T47D (cell line): ENCODE data around the gene FGD1.
"Not testable (repeated sequence)": the region's sequence is repeated elsewhere in the genome, so short reads cannot be mapped to it uniquely, and the experiment has no call there.

Source experiments
- DNase-seq, 2 experiments: peaks; one replicate each; pipeline versions ENCODE4 v3.0.0 to v3.0.0-alpha.2; 2011 to 2012; ENCODE audit warnings: low read depth in 1 of 2, low spot score in 1 of 2
- JUND ChIP-seq: IDR thresholded peaks from 2 replicates; pipeline ENCODE4 v1.6.1; 2012; ENCODE audit warnings: low read depth
- in situ Hi-C: cut with HindIII; loops from 2 replicates; pipeline ENCODE4 v1.10.0; 2016; ENCODE audit warnings: low sequenced_read_pairs, low pct_unique_long_range_greater_than_20kb

The FGD1 gene

GRCh38 chrX:54495814-54496516, at the start of gene FGD1:
Gene FGD1 (minus strand): TSS chrX:54496234. CDS start chrX:54495432, 802 bp downstream.
- in situ Hi-C loops, result no loop called here
- TF ChIP-seq JUND, result no peak
- DNase-seq, result peak; percentile 72 to 85

DNA sequence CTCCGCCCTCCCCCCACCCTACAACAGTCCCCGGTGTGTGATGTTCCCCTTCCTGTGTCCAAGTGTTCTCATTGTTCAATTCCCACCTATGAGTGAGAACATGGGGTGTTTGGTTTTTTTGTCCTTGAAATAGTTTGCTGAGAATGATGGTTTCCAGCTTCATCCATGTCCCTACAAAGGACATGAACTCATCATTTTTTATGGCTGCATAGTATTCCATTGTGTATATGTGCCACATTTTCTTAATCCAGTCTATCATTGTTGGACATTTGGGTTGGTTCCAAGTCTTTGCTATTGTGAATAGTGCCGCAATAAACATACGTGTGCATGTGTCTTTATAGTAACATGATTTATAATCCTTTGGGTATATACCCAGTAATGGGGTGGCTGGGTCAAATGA, 46.2 kb upstream of the FGD1 start:
- in situ Hi-C loops, DNase-seq: not testable (repeated sequence)

- no peak for TF ChIP-seq JUND
- peak in 1 of 2 experiments; percentile 13 for DNase-seq
- in situ Hi-C loops, result no loop called here
Measured at GRCh38 chrX:54540289-54540688, 44.3 kb upstream of the FGD1 start.

- no peak for DNase-seq
- no peak for TF ChIP-seq JUND
- in situ Hi-C loops, result no loop called here
Measured at GRCh38 chrX:54534271-54534670, 38.2 kb upstream of the FGD1 start.

- no peak for TF ChIP-seq JUND
- in situ Hi-C loops, result no loop called here
- DNase-seq, result no peak
Measured at GRCh38 chrX:54530357-54530900, 34.4 kb upstream of the FGD1 start.

DNA sequence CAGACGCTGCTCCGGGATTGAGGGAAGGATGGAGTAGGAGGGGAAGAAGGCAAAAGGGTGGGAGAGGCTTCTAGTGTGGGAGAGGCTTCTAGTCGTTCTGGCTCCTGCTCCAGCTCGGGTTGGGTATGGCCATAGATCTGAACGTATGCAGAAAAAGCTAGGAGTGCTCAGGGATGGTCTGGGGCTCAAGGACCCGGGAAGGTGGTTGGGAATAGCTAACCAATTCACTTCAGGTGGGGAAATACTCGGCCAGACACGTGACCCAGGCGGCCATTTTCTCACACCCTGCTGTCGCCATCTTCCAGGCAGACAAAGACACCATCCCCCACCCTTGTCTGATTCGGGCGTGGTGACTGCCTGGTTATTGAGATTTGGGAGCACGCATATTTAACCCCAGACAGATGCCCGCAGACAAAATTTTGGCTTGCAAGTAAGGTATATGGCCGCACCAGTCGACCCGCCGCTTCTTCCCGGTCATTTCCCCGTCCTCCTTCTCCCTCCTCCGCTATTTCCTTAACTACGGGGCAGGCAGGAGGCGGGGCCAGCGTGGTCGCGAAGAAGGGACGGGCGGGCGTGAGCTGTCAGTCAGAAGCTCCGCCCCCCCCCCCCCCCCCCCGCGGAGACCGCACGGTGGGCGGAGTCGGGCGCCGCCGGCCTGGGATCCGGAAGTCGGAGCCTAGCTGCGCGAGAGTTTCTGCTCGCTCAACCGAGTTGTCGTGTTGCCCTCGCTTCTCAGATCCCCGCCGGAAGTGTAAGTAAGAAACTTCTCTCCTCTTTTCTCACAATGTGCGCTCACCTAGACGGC, 33.7 kb upstream of the FGD1 start, which contains the start of gene GNL3L:
Gene GNL3L, plus strand, starts transcription at position 668 of the 805 bp plus-strand sequence. CDS start 2,348 bp downstream, outside the sequence.
- no peak for TF ChIP-seq JUND
- in situ Hi-C loops, result no loop called here
- peak; percentile 66 to 90 for DNase-seq

DNA sequence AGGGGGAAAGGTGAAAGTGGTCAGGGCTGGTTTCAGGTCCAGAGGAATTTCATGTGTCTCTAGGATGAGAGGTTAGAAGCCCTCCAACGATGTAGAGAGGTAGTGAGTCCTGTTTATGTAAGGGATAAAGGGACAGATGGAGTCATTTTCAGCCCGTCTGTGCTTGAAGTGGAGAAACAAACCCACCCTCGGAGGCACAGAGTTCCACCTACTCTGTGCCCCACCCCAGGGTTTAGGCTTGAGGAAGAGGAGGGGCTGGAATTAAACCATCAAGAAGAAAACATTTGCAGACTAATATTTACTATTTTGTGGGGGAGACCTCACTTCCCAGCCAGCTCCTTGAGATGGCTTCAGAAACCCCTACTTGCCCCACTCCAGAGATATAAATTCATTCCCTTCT, 33.1 kb upstream of the FGD1 start:
- in situ Hi-C loops, result no loop called here
- no peak for DNase-seq
- no peak for TF ChIP-seq JUND

GRCh38 chrX:54509400-54509799, 13.4 kb upstream of the FGD1 start:
- in situ Hi-C loops, result no loop called here
- no peak for TF ChIP-seq JUND
- no peak for DNase-seq

- no peak for TF ChIP-seq JUND
- in situ Hi-C loops, result no loop called here
- DNase-seq, result no peak
Measured at GRCh38 chrX:54496936-54497335, 902 bp upstream of the FGD1 start.

DNA sequence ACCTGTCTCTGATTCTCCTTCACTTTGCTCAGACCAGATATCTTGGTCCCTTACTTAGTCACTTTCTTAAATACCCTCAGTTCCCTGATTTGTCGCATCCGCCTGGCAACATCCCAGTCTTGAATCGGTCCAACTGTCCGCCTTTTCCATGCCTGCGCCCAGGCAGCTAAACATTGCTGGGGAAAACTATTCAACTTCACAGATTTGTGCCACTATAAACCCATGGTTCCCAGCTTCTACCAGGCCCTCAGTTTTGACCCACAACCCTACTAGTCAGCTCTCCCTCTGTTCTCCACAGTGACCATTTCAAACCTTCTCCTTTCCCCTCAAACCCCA, 451 bp upstream of the FGD1 start:
- in situ Hi-C loops, result no loop called here
- TF ChIP-seq JUND, result no peak
- DNase-seq, result no peak

DNA sequence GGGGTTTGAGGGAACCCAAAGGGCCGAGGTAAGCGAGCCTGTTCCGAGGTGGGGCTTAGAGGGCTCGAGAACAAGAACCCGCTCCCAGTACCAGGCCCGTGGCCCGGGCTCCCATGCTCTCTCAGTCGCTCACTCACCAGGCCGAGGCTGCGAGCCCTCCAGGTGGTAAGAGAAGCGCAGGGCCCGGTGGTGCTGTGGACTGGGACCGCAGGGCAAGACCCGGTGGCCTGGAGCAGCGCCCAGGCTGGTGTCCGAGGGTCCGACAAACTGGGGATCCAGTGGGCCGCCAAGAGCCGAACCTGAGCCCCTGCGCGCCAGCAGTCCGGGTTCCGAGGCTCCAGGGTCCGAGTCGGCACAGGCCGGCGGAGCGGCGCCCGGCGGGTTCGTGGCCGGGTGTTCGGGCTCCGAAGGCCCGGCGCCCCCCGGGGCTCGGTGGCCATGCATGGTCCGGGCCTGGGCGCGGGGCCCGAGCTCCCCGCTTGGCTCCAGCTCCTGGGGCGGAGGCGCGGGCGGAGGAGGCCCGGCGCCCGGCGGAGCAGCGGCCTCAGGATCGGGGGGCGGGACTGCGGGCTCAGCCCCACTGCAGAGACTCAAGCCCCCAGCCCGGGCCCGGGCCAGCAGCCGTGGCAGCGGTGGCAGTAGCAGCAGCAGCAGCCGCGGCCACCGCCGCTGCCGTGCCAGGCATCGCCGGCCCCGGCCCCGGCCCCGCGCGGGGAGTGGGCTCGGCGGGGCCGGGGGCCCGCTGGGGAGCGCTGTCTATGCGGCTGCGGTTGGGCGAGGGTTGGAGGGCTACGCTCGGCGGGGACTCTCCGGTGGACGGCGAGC, 833 bp downstream of the FGD1 start:
- in situ Hi-C loops, result no loop called here
- peak; percentile 39 to 45 for DNase-seq
- TF ChIP-seq JUND, result no peak

DNA sequence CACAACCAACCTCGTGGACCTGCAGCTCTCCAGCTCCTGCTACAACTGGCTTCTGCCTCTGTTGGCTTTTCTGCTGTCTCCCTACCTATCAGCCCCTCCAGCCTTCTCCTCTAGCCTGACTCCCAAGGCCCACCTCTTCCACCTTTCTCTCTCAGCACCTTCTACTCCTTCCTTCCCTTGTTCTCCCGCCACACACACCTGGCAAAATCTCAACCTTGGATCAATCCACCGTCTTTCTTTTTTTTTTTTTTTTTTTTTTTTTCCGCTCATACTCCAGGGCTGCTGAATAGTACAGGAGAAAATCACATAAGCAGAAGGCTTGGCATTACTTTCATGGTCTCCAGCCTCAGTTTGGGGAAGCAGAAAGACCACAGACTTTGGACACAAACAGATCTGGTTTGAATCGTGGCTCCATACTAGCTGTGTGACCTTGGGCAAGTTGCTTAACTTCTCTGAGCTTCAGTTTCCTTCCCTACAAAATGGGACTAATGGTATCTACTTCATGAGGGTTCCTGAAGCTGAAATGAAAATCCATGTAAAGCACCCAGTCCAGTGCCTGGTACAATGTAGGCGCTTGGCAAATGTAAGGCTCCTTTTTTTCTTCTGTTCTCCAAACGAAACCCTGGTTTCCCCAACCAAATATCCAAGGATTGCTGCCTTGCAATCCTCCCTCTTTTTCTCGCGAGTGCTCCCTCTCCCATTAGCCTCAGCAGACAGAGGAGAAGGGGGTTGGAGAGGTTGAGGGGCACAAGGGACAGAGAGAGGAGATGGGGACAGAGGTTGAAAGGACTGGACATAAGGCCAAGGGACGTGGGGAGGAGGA, 1.7 kb downstream of the FGD1 start:
- in situ Hi-C loops, result no loop called here
- no peak for TF ChIP-seq JUND
- DNase-seq, result no peak
